NCI-H2171 treated with DMSO at 0.1 percent for 48 hours (cell line): Measurements from ENCODE around the gene ADAM33.

Source experiments
- DNase-seq: peaks from one replicate; lab custom pipeline; 2025; lab: John Stamatoyannopoulos, UW

Gene ADAM33

DNA sequence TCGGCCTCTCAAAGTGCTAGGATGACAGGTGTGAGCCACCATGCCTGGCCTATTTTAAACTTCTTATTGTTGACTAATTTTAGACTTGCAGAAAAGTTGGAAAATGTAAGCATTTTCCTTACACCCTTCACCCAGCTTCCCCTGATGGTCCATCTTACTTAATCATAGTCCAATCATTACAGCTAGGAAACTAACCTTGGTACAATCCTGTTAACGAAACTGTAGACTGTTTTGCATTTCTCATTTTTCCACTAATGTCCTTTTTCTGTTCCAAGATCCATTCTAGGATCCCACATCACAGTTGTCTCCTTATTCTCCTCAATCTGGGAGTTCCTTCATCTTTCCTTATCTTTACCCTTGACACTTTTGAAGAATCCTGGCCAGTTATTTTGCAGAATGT is 18.0 kb downstream of the ADAM33 start:
- DNase-seq: no peak

DNA sequence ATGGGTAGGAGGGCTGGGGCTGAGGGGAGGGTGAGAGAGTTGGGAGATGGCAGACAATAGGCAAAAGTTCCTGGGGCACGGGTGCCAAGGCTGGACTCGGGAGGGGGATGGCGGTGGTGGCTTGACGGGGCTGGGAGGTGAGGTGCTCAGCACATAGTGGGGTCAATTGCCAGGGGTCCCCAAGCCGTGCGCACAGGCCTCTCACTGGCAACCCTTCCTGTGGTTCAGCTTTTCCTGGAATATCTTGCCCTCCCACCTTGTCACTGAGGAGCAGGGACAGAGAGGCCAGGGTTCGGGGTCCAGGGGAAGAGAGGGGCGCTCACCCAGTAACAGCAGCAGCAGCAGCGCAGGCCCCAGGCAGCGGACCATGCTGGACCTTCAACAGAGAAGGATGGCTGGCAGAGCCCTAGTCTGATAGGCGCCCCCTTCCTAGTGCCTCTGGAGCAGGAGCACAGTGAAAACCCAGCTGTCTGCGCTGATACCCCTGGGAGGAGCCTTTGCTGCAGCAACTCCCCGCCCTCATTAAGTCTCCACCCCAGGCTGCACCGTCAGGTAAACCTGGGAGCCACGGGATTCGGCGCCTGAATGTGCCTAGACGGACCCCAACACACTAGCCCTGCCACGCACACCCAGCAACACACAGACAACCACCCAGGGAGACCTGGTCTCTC is 18.6 kb downstream of the ADAM33 start, which contains the start of gene GFRA4:
TSS of gene GFRA4 (minus strand) at position 369 of the 671 bp plus-strand sequence. CDS start at position 369, 0 bp downstream.
- no peak for DNase-seq

DNA sequence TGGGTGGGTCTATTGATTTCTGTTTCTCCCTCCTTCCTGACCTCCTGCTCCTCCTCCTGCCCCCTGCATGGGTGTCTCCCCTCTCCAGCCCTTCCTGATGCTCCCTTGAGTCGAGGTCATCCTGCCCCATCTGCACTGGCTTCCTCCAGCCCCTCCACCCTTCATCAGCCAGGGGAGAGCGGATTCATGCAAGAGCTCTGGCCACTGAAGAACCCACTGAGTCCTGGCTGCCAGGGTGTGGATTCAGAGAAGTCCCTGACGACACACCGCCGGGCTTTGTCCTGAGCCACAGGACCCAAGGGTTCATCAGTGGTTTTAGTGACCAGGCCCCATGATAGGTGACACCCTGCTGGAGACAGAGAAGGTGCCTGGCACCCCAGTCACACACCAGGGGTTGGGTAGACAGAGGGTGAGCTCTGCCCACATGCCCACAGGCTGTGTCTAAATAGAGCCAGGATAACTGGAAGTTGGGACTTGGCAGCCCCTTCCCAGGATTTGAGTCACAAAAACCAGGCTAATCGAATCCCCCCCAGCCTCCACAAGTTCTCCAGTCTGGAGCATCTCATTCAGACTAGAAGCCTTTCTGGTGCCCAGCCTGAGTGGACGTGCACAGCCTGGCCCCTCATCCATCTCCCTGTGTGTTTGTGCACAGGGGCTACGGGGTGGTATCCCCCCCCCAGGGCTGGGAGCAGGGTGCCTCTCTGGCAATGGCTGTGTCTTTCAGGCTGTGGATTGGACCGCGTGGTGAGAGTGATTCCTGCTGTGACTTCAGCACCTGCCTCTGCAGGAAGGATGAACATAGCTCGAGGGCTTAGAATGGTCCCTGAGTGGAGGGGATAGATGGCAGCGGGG is 19.8 kb downstream of the ADAM33 start:
- no peak for DNase-seq

DNA sequence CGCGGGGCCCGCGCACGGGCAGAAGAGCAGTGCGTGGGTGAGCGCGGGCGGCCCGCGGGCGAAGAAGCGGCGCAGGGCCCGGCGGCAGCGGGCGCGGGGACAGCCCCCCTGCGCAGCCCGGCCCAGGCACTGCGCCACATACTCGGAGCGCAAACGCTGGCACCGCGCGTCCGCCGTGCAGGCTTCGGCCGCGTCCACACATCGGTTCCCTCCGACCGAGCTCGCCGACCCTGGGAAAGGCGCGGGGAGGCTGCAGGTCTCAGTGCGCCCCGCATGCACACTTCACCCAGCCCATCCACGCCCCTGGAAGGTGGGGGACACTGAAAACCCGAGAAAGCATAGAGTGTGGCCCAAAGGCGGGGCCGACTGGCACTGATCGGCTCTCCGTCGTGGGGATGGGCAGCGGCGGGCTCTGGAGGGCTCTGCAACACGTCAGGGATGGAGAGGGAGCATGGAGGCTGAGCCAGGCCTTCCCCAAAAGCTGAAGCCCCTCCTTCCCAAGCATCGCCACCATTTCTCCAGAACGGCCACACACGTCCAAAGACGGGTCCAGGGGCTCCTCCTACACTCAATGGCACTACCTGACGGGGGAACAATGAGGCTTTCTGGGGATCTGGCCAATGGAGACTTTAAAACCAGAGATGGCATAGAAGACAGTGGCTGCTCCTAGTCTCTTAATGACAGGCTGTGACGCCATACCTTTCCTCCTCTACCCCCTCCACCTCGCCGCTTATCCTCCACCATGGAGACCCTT is 20.6 kb downstream of the ADAM33 start:
- DNase-seq: no peak

DNA sequence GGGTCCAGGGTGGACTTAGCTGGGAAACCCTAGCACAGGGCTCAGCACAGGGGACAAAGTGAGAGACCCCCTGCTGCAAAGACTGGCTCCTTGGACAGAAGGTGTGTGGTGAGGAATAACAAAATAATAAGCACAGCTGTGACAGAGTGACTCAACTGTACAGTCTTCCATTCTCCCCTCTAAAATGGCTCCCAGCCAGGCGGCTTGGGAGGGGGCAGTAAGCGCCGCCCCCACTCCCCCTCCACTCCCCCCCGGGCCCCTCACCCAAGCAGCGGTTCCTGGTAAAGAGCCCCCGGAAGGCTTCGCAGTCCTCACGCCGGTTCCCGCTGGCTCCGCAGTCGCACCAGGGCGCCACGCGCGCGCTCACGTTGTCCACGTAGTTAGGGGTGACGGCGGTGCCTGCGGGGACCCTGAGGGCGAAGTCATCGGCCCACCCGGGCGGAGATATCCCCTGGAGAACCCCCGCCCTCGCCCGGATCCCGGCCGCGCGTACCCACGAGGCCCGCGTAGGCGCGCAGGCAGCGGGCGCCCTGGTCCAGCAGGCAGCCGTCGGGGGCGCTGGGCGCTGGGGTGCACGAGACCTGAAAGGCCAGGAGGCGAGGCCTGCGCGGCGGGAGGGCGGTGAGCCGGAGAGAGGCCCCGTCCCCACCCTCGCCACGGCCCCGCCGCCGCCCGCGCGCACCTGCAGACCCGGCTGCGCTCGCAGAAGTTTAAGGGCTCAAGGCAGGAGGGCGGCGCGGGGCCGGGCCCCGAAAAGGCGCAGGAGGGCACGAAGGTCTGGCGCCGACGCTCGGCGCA is 21.3 kb downstream of the ADAM33 start:
- DNase-seq: no peak

DNA sequence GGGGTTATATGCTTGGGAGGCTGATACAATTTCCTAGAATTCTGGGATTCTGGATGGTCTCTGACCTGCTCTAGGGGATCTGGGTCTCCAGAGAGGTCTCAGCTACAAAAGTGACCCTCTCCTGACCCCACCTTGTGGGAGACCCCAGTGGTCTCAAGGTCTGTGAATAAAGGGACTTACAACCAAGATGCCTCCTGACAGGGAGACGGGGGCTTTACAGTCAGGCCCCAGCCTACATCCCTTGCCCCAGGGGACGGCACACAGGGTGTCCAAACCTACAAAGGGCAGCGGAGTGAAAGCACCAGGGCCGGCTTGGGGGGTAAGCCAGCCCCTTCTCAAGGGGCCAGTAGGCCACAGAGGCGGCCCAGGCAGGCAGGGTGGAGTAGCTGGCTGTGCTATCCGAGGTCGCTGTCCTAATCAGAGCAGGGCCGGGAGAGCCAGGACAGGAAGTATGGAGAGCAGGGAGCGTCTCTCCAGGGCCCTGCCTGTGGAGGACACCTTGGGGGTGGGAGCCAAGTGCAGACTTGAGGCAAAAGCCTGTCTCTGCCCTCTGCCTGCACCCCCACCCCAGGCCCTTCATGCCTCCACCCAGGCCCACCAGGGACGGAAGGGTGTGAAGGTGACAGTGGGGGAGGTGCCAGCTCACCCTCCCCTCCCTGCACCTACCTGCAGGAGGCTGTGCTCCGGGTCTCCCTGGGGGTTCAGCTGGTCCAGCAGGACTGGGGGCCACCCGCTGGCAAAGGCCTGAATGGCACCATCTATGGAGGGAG is 22.1 kb downstream of the ADAM33 start:
- no peak for DNase-seq

DNA sequence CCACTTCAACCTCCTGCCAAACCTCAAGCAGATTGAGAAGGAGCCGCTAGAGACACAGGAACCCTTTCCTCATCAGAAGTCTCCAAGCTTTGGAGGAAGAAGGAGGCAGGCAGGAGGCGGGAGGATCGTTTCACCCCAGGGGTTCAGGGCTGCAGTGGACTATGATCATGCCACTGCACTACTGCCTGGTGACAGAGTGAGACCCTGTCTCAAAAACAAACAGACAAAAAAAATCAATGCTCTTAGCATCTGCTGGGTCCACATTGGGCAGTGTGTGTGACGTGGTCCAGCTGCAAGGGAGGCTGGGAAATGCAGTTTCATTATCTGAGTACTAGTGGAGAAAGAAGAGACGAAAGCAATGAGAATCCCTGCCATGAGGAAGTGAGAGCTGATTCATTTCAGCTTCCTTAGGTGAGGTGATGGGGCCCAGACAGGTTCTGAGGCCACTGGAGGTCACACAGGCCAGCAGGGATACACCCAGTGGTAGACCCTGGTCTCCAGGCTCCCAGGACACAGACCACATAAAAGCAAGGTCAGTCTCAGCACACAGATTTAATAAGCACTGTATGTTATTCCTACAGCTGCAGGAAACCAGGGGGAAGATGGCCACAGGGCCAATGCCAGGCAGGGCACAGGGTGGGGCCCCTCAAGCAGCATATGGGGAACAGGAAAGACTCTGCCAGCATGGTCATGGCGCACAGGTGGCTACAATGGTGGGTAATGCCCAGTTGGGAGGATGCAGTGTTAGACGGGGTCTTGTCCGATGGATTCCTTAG is 22.9 kb downstream of the ADAM33 start:
- no peak for DNase-seq

DNA sequence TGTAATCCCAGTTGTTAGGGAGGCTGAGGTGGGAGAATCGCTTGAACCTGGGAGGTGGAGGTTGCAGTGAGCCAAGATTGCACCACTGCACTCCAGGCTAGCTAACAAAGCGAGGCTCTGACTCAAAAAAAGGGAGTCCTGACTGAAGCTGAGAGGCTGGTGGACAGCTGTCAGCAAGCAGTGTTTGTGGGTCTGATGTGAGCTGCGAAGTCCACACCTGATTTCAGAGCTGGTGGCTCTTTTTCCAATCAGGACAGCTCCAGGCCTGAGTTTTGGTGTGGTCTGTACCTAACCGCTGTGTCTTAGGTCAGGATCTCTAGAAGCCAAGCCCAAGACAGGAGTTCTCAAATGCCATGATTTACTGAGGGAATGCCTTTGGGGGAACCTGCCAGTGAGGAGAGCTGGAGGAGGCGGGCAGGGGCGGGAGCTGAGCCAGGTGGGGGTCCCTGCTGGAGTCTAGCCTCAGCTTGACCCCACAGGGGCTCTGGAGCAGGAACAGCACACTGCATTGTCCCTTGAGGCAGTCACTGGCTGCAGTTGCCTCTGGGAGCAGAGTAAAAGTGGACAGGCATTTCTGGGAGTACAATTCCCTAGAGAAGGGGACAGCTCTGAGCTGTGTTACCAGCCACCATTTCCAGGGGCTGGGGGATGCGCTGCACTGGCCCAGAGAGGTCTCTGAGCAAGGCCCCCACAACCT is 23.6 kb downstream of the ADAM33 start:
- DNase-seq: no peak

DNA sequence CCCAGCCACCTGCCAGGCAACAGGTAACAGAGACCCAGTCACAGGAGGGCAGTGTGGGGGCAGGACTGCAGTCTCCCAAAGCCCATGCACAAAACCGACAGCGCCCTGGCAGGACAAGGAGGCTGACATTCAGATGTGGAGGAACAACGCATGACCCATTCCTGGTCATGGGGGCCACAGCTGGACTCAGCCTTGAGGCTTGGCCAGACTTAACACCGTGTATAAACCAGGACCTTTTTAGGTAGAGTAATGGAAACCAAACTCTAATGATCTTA is 26.7 kb downstream of the ADAM33 start:
- no peak for DNase-seq

DNA sequence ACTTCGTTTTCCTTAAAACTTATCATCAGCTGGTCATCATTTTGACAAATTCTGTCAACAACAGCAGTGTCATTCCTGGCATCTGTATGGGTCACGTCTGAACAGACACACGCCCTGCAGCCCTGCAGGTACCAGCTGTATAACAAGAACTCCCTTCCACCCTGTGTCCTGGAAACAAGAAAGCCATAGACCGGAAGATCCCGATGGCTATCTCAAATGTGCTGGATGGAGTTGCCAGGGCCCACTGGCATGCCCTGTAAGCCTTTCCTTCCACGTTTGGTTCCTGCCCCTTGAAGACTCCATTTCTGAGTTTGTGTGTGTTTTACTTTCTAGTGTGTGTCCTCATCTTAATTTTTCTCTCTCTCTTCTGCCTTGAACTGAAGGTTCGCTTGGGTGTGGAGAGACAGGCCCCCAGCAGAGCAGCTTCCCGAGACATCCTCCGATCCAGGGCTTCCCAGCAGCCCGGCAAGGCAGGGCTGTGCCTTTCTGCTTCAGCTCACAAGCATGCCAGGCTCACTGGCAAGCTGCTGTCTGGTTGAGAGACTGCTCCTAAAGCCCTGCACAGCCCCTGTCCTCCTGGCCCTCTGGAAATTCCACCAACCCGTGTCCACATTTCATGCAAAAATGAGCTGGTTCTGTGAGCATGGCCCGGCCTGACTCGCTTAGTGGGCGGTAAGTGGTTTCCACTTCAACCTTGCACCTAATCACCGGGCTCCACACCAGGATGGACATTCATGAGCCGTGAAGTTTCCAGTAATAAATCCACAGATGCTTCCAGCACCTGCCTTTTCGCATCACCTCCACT is 27.3 kb downstream of the ADAM33 start:
- peak; percentile 80 for DNase-seq

DNA sequence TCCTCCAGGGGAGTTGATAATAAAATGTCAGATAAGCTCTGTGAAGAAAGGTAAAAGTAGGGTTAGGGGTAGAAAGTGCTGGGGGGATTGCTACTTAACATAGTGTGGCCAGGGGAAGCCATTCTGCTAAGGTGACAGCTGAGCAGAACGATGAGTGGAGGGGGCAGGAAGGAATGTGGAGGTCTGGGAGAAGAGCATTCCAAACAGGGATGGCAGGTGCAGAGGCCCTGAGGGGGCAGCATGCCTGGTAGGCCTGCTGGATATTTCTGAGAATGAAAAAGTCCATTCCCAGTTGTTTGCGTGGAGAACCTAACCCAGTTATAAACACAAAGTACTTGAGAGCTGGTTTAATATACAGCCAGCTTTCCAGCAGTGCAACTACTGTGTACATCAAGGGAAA is 27.9 kb downstream of the ADAM33 start:
- DNase-seq: no peak

DNA sequence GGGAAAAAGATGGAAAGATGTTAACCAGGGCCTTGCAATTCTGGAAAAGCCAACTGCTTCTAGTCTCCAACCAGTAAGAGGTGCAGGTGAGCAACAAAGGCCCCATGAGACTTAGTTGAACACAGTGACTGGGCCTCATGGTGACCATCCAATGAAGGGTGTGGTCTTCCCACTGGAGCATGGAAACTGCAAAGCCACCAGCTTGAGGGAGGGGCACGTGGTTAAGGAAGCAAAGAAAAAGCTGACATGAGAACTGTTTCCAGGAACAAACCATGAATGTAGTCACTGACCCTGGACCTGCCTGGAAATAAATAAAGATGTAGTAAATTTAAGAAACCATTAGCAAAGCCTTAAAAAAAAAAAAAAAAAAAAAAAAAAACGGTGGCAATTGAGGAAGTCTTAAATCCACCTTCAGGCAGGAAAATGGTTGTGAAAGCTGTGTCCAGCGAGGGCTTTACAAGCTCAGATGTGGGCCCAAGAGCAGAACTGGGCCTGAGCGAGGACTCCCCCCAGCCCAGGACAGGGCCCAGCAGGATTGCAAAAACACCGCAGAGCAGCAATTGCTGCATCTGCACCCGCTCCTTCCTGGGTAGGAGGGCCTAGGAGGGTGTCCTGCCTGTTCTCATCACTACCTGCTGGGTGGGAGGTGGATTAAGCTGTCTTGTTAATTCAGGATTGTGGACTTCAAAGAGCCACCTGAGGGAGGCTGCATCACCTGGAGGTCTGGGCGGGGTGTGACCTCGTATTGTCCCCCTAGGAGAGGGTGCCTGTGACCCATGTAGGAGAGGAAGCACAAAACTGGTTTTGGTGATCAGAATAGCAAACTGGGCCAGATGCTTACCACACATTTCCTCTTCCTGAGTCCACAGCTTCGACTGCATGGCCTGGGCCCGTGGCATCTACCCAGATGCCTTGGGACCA is 28.9 kb downstream of the ADAM33 start:
- no peak for DNase-seq

DNA sequence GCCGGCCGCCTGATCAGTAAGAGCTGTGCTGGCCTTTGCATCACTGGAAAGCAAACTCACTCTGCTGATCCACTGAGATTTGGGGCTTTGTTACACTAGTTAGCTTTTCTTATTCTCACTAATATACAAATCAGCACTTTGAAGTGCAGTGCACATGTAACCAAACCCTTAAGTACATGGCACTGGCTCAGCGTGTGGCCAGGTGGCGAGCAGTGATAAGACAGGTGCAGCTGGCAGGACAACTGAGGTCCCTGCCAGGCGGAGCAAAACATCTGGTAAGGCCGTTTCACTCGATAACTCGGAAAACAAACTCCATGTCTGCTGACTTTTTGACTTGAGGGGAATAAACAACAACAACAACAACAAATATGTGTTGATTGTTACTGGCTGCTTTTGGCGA is 29.6 kb downstream of the ADAM33 start:
- DNase-seq: peak; percentile 65

DNA sequence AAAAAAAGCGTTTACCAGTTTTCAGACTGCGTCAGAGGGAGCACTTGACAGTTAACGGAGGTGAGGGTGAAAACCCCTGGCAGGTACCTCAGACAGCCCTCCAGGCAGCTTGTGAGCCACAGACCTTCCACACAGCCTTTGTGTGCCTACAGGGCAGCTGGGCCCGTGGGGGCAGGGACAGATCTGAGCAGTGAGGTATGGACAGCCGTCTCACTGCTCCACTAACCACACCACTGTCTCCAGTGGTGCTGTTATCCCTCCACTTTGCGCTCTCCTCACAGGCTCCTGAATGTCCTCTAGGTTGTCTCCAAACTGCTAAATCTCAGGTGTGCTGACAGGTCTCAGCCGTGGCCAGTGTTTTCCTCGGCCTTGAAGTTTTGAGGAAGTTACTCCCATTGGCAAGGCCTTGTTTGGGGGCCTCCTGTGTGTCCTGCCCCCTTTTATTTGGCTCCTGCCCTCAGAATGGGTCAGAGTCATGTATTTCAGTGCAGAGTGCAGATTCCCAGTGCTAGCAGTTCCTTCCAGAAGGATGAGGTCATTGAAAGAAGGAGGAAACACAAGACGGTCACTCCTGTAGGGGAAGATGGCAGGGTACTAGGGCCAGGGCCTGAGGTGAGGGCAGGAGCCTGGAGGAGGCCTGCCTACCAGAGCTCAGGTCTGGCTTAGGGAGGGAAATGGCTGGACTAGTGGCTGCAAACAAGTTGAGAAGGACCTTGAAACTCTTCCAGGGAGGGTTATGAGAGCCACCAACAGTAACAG is 30.4 kb downstream of the ADAM33 start:
- no peak for DNase-seq

DNA sequence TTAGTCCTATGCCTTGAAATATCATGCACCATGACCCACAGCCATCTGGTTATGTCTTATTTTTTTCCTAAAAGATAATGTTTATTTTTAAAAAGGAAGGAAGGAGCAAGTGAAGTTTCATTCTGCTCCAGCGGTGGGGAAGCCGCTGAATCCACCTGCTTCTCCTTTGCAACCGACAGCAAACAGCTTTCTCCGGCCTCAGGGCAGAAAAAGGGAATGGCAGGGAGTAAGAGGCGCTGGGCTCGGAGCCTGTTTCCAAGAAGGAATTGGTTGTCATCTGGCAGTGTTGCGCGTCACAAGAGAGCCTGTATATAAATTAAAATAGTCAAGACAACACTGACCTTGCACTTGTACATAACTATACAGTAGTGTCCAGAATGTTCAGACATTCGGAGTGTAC is 32.9 kb downstream of the ADAM33 start:
- DNase-seq: no peak

DNA sequence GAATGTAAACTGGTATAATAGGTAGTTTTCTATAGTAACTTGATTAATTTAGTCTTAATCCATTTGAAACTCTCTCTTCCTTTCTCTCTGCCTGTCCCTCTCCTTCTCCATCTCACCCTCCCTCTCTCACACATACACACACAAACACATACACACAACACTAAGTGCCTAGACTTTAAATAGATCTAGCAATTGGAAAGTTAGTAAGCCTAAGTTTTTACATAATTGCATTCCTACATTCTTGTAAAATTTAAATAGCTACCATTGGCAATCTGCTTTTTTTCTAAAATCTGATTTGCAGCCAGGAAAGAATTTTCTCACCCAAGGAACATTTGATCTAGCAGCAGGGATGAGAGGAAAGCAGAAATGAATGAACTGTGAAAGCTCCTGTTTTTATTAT is 34.3 kb downstream of the ADAM33 start:
- DNase-seq: no peak

DNA sequence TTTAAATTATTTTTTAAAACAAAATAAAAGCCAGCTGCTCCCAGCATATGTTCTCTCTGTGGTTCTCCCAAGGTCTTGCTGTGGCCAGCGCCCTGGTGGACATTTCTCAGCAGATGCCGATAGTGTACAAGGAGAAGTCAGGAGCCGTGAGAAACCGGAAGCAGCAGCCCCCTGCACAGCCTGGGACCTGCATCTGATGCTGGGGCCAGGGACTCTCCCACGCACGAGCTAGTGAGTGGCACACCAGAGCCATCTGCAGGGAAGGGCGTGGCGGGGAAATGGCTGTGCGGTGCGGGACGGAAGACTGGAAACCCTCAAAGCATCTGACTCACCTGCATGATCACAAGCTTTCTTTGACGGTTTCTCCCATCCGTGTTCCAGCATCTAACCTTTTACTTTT is 35.2 kb downstream of the ADAM33 start:
- no peak for DNase-seq
